Spleen (tissue), 11 donors: ENCODE results near the gene CSF3R. TPM values are rescaled to one million over a fixed set of nuclear protein-coding genes. Genes with fewer than 3 reads are reported as not detected.

ENCODE experiments used
- DNase-seq: peaks from one replicate; pipeline ENCODE4 v3.0.0-alpha.2; 2020
- H3K27ac ChIP-seq, 8 donors: fragments of 200-600 bp; sonication (generic) in 7 of 8; 1 replicate in 4 of 8; 2 replicates in 4 of 8; pipeline versions ENCODE4 v1.5.0 to v1.8.0; 2016 to 2021; ENCODE audit warnings: inconsistent platforms in 4 of 8, mild to moderate bottlenecking in 4 of 8, moderate library complexity in 1 of 8
- H3K27me3 ChIP-seq, 7 donors: fragments of 200-600 bp; sonication (generic) in 6 of 7; replicated peaks in 1 of 7; 1 replicate in 4 of 7; 2 replicates in 3 of 7; pipeline versions ENCODE4 v1.5.0 to v1.8.0; 2016 to 2021; ENCODE audit warnings: inconsistent platforms in 3 of 7, mild to moderate bottlenecking in 1 of 7
- H3K36me3 ChIP-seq, 6 donors: fragments of 200-600 bp; sonication (generic) in 5 of 6; 1 replicate in 4 of 6; 2 replicates in 2 of 6; pipeline versions ENCODE4 v1.5.0 to v1.8.0; 2016 to 2021; ENCODE audit warnings: inconsistent platforms in 2 of 6
- H3K4me1 ChIP-seq, 6 donors: fragments of 200-600 bp; sonication (generic) in 5 of 6; 1 replicate in 3 of 6; 2 replicates in 3 of 6; pipeline versions ENCODE4 v1.5.0 to v1.8.0; 2016 to 2021; ENCODE audit warnings: inconsistent platforms in 3 of 6
- H3K4me3 ChIP-seq, 8 donors: fragments of 200-600 bp; sonication (generic) in 7 of 8; 1 replicate in 4 of 8; 2 replicates in 4 of 8; pipeline versions ENCODE4 v1.5.0 to v1.8.0; 2016 to 2021; ENCODE audit warnings: inconsistent platforms in 4 of 8, mild to moderate bottlenecking in 4 of 8, moderate library complexity in 2 of 8
- H3K9me3 ChIP-seq, 8 donors: fragments of 200-600 bp; sonication (generic) in 7 of 8; 1 replicate in 4 of 8; 2 replicates in 4 of 8; pipeline versions ENCODE4 v1.5.0 to v1.8.0; 2016 to 2021; ENCODE audit warnings: inconsistent platforms in 4 of 8
- CTCF ChIP-seq, 11 experiments: fragments of 200-600 bp in 7 of 11; fragments of 450-650 bp in 4 of 11; sonication (generic) in 4 of 11; IDR thresholded peaks in 8 of 11; conservative IDR thresholded peaks in 3 of 11; 1 replicate in 7 of 11; 2 replicates in 4 of 11; pipeline versions ENCODE4 v1.4.0 to v1.8.0; 2016 to 2021; ENCODE audit warnings: antibody characterized with exemption in 11 of 11, inconsistent platforms in 4 of 11, mild to moderate bottlenecking in 1 of 11
- POLR2A ChIP-seq, 3 donors: fragments of 450-650 bp; IDR thresholded peaks; one replicate each; pipeline ENCODE4 v1.5.1; 2017; ENCODE audit warnings: antibody characterized with exemption in 3 of 3, mild to moderate bottlenecking in 1 of 3
- POLR2AphosphoS5 ChIP-seq, 3 donors: sonication (generic); formaldehyde crosslinking; IDR thresholded peaks; one replicate each; pipeline ENCODE4 v1.5.1; 2017; ENCODE audit warnings: antibody characterized with exemption in 3 of 3
- WGBS, 5 donors: extraction: QIAGEN DNeasy Blood & Tissue Kit in 3 of 5; methylation state at CpG; one replicate each; pipeline versions ENCODE4 v1.1.5 to v1.1.7; 2013 to 2018; 5-methylcytosine and 5-hydroxymethylcytosine counted together
- intact Hi-C: fragments of 100-400 bp; cut with DNase I; formaldehyde crosslinking; loops from one replicate; pipeline ENCODE4 v1.15.0; 2023; ENCODE audit warnings: low total_unique reads
- polyA plus RNA-seq, 3 donors: library from polyadenylated mRNA; stranded (reverse); fragments of 200-250 nt; gene quantifications; one replicate each; pipeline ENCODE4 v1.2.1, GENCODE V29; 2013
- total RNA-seq, 7 donors: library from RNA; depleted of rRNA in 3 of 7; stranded (reverse); fragments of >200 nt in 3 of 7; fragmentation: NEBNext Ultra II Directional in 4 of 7; extraction: Animal tissue kit (Norgen Biotek cat#: 25700) in 4 of 7; gene quantifications; one replicate each; pipeline versions ENCODE4 v1.1.0 to v1.2.1, GENCODE V29; 2016 to 2021
- donor health status: healthy with polysubstance abuse.
- donor health status: DM: no; HTN: no; CAD: no; lungs with moderate emphysema.
- donor health status: DM: no; HTN: no; CAD: no.
- donor health status: Bipolar disorder and iron deficiency.
- donor health status: healthy.
- donor health status: DM: no; HTN: no; CAD: no.
- donor health status: DM: yes; HTN: yes; CAD: no.

The CSF3R gene
- total and polyA plus RNA-seq, 10 donors: 8.9 to 795 (median 220) TPM

DNA sequence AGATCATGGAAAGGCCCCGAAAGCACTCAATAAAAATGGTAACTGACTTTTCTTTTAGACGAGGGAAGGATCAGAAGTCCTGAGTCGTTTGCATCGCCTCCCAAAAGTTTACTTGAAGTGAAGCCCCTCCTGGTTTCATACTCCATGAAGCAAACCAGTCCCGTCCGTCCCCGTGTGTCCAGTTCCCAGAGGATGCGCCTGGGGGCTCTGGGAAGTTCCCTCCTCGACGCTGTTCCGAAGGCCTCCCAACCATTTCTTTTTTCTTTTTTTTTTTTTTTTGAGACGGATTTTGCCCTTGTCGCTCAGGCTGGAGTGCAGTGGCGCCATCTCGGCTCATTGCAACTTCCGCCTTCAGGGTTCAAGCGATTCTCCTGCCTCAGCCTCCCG, 31.8 kb downstream of the CSF3R start:
- Histone ChIP-seq H3K36me3 (peaks cover 0 to 20% (median 17%) of the 10 kb centered on the region in 6 donors), H3K9me3 (no peaks in the 10 kb centered on the region), H3K27me3 (no peaks in the 10 kb centered on the region), H3K4me1 (peaks cover 0 to 50% (median 14%) of the 10 kb centered on the region in 6 donors), H3K4me3 (peak overlapping the region; percentile 38 to 69 (median 53)), H3K27ac (peak overlapping the region; percentile 91 to 98 (median 96))
- 30 to 42% (median 37%) methylated on average over 18 of the region's 18 CpGs for WGBS, 5 donors
- intact Hi-C loops: no loop called here
- TF ChIP-seq CTCF (IDR thresholded peaks at IDR 0.05 in 8 of 11, conservative IDR thresholded peaks at IDR 0.05 in 3 of 11) (no peak), POLR2AphosphoS5 (IDR thresholded peaks at IDR 0.05) (no peak), POLR2A (IDR thresholded peaks at IDR 0.05) (no peak)
- peak; percentile 62 for DNase-seq

DNA sequence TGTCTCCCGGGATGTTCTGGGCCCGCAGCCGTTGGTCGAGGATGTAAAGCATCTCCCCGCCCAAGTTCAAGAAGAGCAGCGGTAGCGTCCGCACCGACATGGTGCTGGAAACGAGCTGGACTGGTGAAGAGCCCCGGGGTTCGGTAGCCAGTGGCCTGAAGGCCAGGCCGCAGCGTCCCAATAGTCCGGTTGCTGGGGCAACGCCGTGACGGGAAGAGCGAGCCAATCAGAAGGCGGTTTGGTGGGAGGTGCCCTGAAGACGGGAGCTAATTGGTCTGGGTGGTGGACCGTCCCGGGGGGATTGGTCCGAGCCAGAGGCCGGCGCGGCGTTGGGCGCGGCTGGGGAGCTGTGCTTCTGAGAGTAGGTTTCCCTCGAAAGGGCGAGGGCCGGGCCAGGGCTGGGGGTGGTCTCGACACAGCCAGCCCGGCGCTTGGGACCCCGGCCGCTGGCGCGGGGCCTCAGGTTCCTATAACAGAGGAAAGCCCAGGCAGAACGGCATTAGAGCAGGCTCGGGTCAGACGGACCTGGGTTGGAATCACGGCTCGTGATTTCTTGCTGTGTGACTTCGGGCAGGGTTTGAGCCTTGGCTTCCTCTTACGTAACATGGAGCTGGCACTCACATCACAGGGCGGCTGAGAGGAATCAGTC, 32.3 kb downstream of the CSF3R start, which contains the start of gene OSCP1:
Gene OSCP1, minus strand, starts transcription at position 182 of the 649 bp plus-strand sequence. Its CDS starts 82 bp downstream, at position 100.
- peak within 1 kb of the TSS; percentile 38 to 69 (median 53) for H3K4me3 ChIP-seq
- no peaks in the 10 kb centered on the region for H3K27me3 ChIP-seq
- WGBS, 5 donors: 0 to 3% (median 2%) methylated on average over 21 to 48 of the region's 48 CpGs
- DNase-seq: peak; percentile 95
- intact Hi-C loops: no loop called here
- H3K27ac ChIP-seq: peak within 1 kb of the TSS; percentile 91 to 98 (median 96)
- TF ChIP-seq CTCF (IDR thresholded peaks at IDR 0.05 in 8 of 11, conservative IDR thresholded peaks at IDR 0.05 in 3 of 11): no peak
- TF ChIP-seq POLR2A (IDR thresholded peaks at IDR 0.05): peak in 2 of 3 donors; percentile 51 to 85
- TF ChIP-seq POLR2AphosphoS5 (IDR thresholded peaks at IDR 0.05): peak; percentile 98
- H3K4me1 ChIP-seq: peaks cover 0 to 50% (median 14%) of the 10 kb centered on the region in 6 donors
- peaks cover 0 to 15% (median 12%) of the 10 kb centered on the region in 6 donors for H3K36me3 ChIP-seq
- no peaks in the 10 kb centered on the region for H3K9me3 ChIP-seq

GRCh38 chr1:36448530-36449056, 34.1 kb downstream of the CSF3R start:
- H3K27me3 ChIP-seq: no peaks in the 10 kb centered on the region
- WGBS, 5 donors: 65 to 88% (median 79%) methylated on average over 4 of the region's 4 CpGs
- TF ChIP-seq POLR2A (IDR thresholded peaks at IDR 0.05): no peak
- TF ChIP-seq CTCF (IDR thresholded peaks at IDR 0.05 in 8 of 11, conservative IDR thresholded peaks at IDR 0.05 in 3 of 11): no peak
- no peak for TF ChIP-seq POLR2AphosphoS5 (IDR thresholded peaks at IDR 0.05)
- no peaks in the 10 kb centered on the region for H3K36me3 ChIP-seq
- H3K9me3 ChIP-seq: no peaks in the 10 kb centered on the region
- H3K27ac ChIP-seq: no peak overlapping the region
- H3K4me3 ChIP-seq: no peak overlapping the region
- DNase-seq: peak; percentile 6
- peaks cover 0 to 50% (median 14%) of the 10 kb centered on the region in 6 donors for H3K4me1 ChIP-seq
- intact Hi-C loops: no loop called here

- intact Hi-C loops: no loop called here
Measured at GRCh38 chr1:36447450-36447849, 35.3 kb downstream of the CSF3R start.

More at GRCh38 chr1:36447450-36447849, 35.3 kb downstream of the CSF3R start:
- Histone ChIP-seq H3K4me1 (peaks cover 0 to 50% (median 14%) of the 10 kb centered on the region in 6 donors), H3K36me3 (no peaks in the 10 kb centered on the region), H3K27me3 (no peaks in the 10 kb centered on the region), H3K4me3 (no peak overlapping the region), H3K9me3 (no peaks in the 10 kb centered on the region), H3K27ac (no peak overlapping the region)
- TF ChIP-seq POLR2A (IDR thresholded peaks at IDR 0.05): no peak
- TF ChIP-seq CTCF (IDR thresholded peaks at IDR 0.05 in 8 of 11, conservative IDR thresholded peaks at IDR 0.05 in 3 of 11): no peak
- TF ChIP-seq POLR2AphosphoS5 (IDR thresholded peaks at IDR 0.05): no peak
- DNase-seq: no peak
